GM12892 (cell line): Measurements from ENCODE around the gene RHEBL1.

Source experiments
- POLR2A ChIP-seq: IDR thresholded peaks from 2 replicates; pipeline ENCODE4 v1.6.1; 2011; ENCODE audit warnings: low read depth, low read length, control low read depth
- POLR2AphosphoS5 ChIP-seq: IDR thresholded peaks from 2 replicates; pipeline ENCODE4 v1.6.1; 2011; ENCODE audit warnings: low read depth, low read length, control low read depth
- TAF1 ChIP-seq: IDR thresholded peaks from 2 replicates; pipeline ENCODE4 v1.6.1; 2011; ENCODE audit warnings: low read depth, mild to moderate bottlenecking, control low read depth, low read length, borderline replicate concordance

DNA sequence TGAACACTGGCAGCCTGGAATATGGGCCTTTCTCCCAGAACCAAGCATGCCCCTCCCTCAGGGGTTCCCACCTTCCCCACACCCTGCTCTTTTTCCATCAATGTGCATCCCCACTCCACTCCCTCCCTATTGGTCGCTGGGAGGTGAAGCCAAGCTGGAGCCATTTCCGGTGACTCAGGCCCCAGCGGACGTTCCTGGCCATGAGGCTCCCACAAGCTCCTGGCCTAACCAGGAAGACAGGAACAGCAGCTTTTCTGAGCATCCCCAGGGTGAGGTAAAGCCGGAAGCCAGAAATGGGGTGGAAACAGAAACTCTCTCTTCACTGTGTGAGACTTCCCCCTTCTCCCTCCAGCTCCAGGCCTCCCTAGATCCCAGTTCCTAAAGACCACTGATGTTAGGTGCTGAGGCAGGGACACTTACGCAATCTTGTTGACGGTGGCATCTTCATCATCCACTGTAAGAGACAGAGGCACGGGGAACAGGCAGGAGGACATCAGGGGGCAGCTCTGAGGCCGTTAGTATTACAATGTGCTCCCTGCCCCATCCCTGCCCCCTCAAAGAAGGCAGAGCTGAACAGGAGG lies 35.8 kb upstream of the RHEBL1 start:
- TF ChIP-seq POLR2A (no peak), TAF1 (no peak), POLR2AphosphoS5 (no peak)
